SH-SY5Y (cell line): ENCODE data around the gene CAPS.

ENCODE experiments used
- GATA2 ChIP-seq: IDR thresholded peaks from 2 replicates; pipeline ENCODE4 v1.6.1; 2011; ENCODE audit warnings: mild to moderate bottlenecking, low read depth, low read length
- GATA3 ChIP-seq: IDR thresholded peaks from 2 replicates; pipeline ENCODE4 v1.6.1; 2011; ENCODE audit warnings: low read depth, mild to moderate bottlenecking, low read length, moderate library complexity

CAPS gene

GRCh38 chr19:5913739-5914357 lies at the start of gene CAPS:
CAPS (plus strand) TSS chr19:5914254; CDS start chr19:5914407, 153 bp downstream.
- no peak for TF ChIP-seq GATA2
- no peak for TF ChIP-seq GATA3

DNA sequence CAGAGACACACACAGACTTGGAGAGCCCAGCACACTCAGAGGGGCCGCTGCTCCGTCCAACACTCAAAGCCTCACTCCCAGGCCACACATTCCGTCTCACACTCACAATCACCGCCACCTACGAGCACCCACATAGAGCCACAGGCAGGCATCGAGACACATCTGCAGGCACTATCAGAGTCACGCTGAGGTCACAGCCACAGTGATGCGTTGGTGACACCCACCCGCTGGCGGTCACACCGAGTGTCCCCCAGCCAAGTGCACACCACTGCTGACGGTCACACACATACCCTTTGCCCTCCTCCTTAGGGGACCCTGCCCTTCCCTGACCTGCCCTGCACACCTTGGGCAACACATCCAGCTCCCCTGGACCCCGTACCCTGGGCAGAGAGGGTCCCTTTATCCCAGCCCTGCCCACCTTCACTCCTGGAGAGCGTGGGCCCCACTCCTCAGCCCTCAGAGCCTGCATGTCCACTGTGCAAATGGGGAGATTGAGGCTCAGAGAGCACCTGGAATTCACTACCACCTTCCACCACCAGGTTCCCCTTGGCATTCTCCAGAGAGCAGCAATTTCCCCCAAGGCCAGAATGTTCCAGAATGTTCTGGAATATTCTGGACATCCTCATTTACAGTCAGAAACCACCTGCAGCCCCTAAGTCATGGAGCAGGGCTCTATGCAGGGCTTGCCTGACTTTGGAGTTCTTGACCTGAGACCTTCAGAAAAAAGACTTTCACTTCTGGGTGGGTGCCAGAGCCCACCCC lies 49.1 kb upstream of the CAPS start:
- TF ChIP-seq GATA2 (no peak), GATA3 (no peak)

GRCh38 chr19:5865772-5866171 lies 48.3 kb upstream of the CAPS start:
- no peak for TF ChIP-seq GATA3
- TF ChIP-seq GATA2: no peak

GRCh38 chr19:5867201-5868136 lies 46.6 kb upstream of the CAPS start:
- TF ChIP-seq GATA2 (no peak), GATA3 (no peak)

- no peak for TF ChIP-seq GATA2
- TF ChIP-seq GATA3: no peak
These were observed 43.1 kb upstream of the CAPS start for GRCh38 chr19:5870986-5871394.

- TF ChIP-seq GATA3: no peak
- no peak for TF ChIP-seq GATA2
These were observed 40.3 kb upstream of the CAPS start for GRCh38 chr19:5873617-5874199.

GRCh38 chr19:5877427-5877826 lies 36.6 kb upstream of the CAPS start:
- TF ChIP-seq GATA2 (no peak), GATA3 (no peak)

DNA sequence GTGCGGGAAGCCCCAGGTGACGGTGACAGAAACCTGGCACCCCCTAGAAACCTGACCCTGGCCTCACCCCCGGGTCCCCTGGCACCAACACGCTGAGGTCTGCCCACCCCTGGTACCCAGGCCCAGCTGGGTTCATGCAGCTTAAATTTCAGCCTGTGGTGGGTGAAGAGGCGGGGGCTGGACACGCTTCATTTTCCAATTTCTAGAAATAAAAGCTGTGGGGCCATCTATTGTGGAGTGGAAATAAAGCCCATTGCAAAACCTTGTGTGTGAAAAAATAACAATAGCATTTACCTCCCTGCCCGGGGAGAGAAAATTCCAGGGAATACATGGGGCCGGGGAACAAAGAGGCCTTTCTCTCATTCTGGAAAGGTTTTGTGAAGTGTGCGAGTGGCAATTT lies 36.2 kb upstream of the CAPS start:
- TF ChIP-seq GATA3: no peak

DNA sequence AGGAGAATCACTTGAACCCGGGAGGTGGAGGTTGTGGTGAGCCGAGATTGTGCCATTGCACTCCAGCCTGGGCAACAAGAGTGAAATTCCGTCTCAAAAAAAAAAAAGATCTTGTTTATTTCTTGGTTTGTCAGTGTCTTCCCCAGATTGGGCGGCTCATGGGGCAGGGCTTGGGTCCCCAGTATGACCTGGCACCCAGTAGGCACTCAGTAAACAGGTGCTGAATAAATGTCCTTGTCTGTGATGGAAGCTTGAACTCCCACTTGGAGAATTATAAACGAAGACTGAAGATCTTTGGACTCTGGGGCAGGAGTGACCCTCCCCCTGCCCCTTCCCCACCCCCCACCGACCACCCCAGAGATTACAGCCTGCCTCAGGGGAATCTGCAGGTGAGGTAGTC lies 33.9 kb upstream of the CAPS start:
- TF ChIP-seq GATA2 (no peak), GATA3 (no peak)

DNA sequence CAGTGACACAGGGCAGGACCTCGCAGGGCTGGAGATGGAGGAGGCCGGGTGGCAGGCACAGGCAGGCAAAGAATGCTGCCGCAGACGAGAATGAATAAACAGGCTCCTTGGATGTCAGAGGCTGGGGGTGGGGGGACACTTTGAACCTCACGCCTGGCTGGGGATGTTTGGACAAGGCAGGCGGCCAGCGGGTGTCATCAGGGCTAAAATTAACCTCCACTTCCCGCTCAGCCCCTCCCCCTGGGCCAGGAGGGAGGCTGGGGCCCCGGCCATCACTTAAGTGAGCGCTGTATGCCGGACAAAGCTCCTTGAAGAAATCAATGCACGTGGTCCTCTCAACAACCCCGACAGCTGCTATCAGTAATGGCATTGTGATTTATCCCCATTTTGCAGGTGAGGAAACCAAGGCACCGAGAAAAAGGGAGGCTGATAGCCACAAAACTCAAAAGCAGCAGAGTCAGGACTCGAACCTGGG lies 33.4 kb upstream of the CAPS start:
- no peak for TF ChIP-seq GATA2
- no peak for TF ChIP-seq GATA3

GRCh38 chr19:5881543-5882299 lies 32.3 kb upstream of the CAPS start:
- TF ChIP-seq GATA2 (no peak), GATA3 (no peak)

DNA sequence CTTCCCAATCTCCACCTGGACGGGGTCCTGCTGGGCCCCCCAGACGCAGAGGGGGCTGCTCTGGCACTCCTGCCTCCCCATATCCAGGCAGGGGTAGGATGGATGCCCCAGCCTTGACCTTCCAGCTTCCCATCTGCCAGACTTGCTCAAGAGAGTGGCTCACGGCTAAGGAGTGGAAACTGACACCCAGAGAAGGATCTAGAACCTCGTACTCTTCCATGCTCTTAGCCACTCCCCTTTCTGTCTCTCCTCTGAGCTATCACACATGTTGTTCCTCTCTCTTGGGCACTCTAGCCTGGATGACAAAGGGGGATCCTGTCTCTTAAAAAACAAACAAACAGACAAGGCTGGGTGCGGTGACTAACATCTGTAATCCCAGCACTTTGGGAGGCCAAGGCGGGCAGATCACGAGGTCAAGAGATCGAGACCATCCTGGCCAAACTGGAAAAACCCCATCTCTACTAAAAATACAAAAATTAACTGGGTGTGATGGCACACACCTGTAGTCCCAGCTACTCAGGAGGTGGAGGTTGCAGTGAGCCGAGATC lies 31.6 kb upstream of the CAPS start:
- no peak for TF ChIP-seq GATA2
- TF ChIP-seq GATA3: no peak

DNA sequence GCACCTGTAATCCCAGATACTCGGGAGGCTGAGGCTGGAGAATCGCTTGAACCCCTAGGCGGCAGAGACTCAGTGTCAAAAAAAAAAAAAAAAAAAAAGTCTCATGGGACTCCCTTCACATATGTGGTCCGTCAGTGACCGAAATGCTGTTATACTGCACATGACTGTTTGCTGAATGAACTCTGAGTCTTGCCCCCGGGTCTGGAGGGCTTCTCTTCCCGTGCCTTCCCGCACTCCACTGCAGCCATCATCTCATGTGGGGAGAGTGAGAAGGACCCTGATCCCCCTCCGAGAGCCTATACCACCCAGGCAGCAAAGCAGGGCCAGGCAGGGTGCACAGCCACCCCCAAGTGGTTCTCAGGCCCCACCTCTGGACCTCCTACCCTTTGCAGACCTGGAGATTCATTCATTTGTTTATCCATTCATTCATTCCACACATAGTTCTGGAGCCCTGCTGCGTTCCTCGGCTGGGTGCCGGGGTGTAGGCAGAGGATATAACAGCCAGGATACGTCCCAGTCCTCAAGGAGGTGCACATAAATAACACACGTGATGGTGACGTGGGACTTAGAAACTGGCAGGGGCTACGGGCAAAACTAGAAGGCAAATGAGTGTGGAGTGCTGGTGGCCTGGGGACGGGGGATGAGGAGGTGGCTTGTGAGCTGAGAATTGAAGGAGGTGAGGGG lies 24.6 kb upstream of the CAPS start:
- no peak for TF ChIP-seq GATA3
- TF ChIP-seq GATA2: no peak
